Loucy (cell line): ENCODE results near the gene CLSTN1.

Source experiments
- EZH2phosphoT487 ChIP-seq: fragments of 200-600 bp; IDR thresholded peaks from 2 replicates; pipeline ENCODE4 v1.6.1; 2018; ENCODE audit warnings: antibody characterized with exemption, mild to moderate bottlenecking, moderate library complexity, borderline replicate concordance
- TF ChIP-seq, protein P1 (sequence below): fragments of 200-600 bp; sonication (generic); conservative IDR thresholded peaks from 2 replicates; pipeline ENCODE4 v1.5.1; 2014; ENCODE audit warnings: mild to moderate bottlenecking, antibody characterized with exemption, low read length

DNA sequence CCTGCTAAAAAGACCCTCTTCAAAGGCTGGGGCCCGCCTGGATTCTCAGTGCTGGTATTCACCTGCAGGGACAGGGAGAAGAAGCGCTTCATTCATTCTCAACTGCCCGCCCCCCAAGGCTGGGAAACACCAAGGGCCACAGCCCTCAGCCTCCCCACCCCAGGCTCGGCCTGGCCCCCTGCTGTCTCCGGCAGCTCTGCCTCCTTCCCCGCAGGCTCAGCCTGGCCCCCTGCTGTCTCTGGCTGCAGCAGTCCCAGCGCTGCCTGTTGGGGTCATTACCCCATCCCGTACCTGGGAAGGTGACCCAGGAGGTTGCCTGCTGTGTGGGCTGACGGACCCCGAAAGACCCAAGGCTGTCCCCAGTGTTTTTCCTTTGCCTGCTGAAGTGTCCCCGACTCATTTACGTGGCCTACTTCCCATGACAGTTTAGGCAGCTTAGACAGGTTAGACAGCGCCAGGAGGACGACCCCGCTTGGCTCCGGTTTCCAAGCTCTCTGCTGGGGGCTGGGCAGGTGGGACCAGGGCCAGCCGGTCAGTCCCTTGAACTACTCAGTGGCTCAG, 22.9 kb upstream of the CLSTN1 start:
- TF ChIP-seq, protein P1, sequence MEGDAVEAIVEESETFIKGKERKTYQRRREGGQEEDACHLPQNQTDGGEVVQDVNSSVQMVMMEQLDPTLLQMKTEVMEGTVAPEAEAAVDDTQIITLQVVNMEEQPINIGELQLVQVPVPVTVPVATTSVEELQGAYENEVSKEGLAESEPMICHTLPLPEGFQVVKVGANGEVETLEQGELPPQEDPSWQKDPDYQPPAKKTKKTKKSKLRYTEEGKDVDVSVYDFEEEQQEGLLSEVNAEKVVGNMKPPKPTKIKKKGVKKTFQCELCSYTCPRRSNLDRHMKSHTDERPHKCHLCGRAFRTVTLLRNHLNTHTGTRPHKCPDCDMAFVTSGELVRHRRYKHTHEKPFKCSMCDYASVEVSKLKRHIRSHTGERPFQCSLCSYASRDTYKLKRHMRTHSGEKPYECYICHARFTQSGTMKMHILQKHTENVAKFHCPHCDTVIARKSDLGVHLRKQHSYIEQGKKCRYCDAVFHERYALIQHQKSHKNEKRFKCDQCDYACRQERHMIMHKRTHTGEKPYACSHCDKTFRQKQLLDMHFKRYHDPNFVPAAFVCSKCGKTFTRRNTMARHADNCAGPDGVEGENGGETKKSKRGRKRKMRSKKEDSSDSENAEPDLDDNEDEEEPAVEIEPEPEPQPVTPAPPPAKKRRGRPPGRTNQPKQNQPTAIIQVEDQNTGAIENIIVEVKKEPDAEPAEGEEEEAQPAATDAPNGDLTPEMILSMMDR = no peak
- TF ChIP-seq EZH2phosphoT487 = no peak
